Panc1 (cell line): ENCODE data around the gene RNF114. TPM values are rescaled to one million over a fixed set of nuclear protein-coding genes. Genes with fewer than 3 reads are reported as not detected.

Source experiments
- ATAC-seq: fragments of 200-7000 bp; cut with Tn5 transposase; 2 replicates; pipeline ENCODE4 v1.9.1; 2020; ENCODE audit warnings: mild to moderate bottlenecking, moderate library complexity
- BruUV-seq: library from RNA; stranded (reverse); fragments of 400-500 nt; replicated peaks from 2 replicates; lab custom pipeline; 2021; lab: Mats Ljungman, UMichigan
- CTCF ChIA-PET: fragments of 300-600 bp; sonication (Branson Sonifier 250); formaldehyde crosslinking; loops from one replicate; lab custom pipeline; 2022; ENCODE audit warnings: antibody characterized with exemption; lab: Charles Lee
- POLR2A ChIA-PET: fragments of 300-600 bp; sonication (Branson Sonifier 250); formaldehyde crosslinking; loops from one replicate; lab custom pipeline; 2022; ENCODE audit warnings: antibody characterized with exemption; lab: Charles Lee
- DNase-seq: peaks from one replicate; pipeline ENCODE4 v3.0.0-alpha.2; 2010; ENCODE audit warnings: low read depth, low spot score
- H3K27ac ChIP-seq: 2 replicates; pipeline ENCODE4 v1.5.1; 2011; ENCODE audit warnings: mild to moderate bottlenecking, low read length, inconsistent platforms
- H3K27me3 ChIP-seq: fragments of 200-500 bp; sonication (Bioruptor generic); 2 replicates; pipeline ENCODE4 v1.6.0; 2014; ENCODE audit warnings: low read length, inconsistent platforms; ENCODE audit not compliant: control insufficient read depth, insufficient read depth
- H3K36me3 ChIP-seq: fragments of 200-500 bp; sonication (Bioruptor generic); 2 replicates; pipeline ENCODE4 v1.5.1; 2014; ENCODE audit warnings: inconsistent platforms, mild to moderate bottlenecking, low read length, moderate library complexity; ENCODE audit not compliant: control insufficient read depth, insufficient read depth
- H3K4me1 ChIP-seq: 2 replicates; pipeline ENCODE4 v1.5.1; 2011; ENCODE audit warnings: inconsistent platforms, mild to moderate bottlenecking, low read length, moderate library complexity; ENCODE audit not compliant: control insufficient read depth, insufficient read depth
- H3K4me3 ChIP-seq, 2 experiments: 2 replicates each; pipeline ENCODE4 v1.5.1; 2011 to 2012; ENCODE audit warnings: low read depth in 2 of 2, low read length in 2 of 2, mild to moderate bottlenecking in 2 of 2, inconsistent platforms in 1 of 2, moderate library complexity in 1 of 2
- H3K9me3 ChIP-seq: fragments of 200-500 bp; sonication (Bioruptor generic); 2 replicates; pipeline ENCODE4 v1.5.1; 2014; ENCODE audit warnings: low read depth, mild to moderate bottlenecking, inconsistent platforms, low read length, moderate library complexity; ENCODE audit not compliant: control insufficient read depth, insufficient read depth
- CTCF ChIP-seq: fragments of 450-650 bp; IDR thresholded peaks from 2 replicates; pipeline ENCODE4 v1.5.1; 2017; ENCODE audit warnings: mild to moderate bottlenecking
- POLR2AphosphoS5 ChIP-seq: IDR thresholded peaks from 2 replicates; pipeline ENCODE4 v1.6.1; 2012; ENCODE audit warnings: mild to moderate bottlenecking, low read depth, low read length, moderate library complexity
- REST ChIP-seq, 2 experiments: IDR thresholded peaks; 2 replicates each; pipeline ENCODE4 v1.6.1; 2011 to 2012; ENCODE audit warnings: low read depth in 2 of 2, control low read depth in 1 of 2, low read length in 1 of 2, mild to moderate bottlenecking in 1 of 2, moderate library complexity in 1 of 2; ENCODE audit not compliant: insufficient read depth in 1 of 2
- SIN3A ChIP-seq: IDR thresholded peaks from 2 replicates; pipeline ENCODE4 v1.6.1; 2012; ENCODE audit warnings: low read depth, mild to moderate bottlenecking, low read length, moderate library complexity, borderline replicate concordance; ENCODE audit not compliant: insufficient read depth
- TCF7L2 ChIP-seq: IDR thresholded peaks from 2 replicates; pipeline ENCODE4 v1.6.1; 2011; ENCODE audit warnings: mild to moderate bottlenecking, low read depth, low read length, inconsistent platforms
- in situ Hi-C: cut with HindIII; loops from 2 replicates; pipeline ENCODE4 v1.10.0; 2016; ENCODE audit warnings: low sequenced_read_pairs, low pct_unique_long_range_greater_than_20kb
- intact Hi-C: fragments of 100-400 bp; cut with micrococcal nuclease; formaldehyde crosslinking; loops from one replicate; pipeline ENCODE4 v1.10.0; 2022; ENCODE audit not compliant: unreplicated experiment
- total RNA-seq: library from RNA; stranded (reverse); gene quantifications from one replicate; pipeline ENCODE4 v1.2.1, GENCODE V29; 2021; ENCODE audit not compliant: unreplicated experiment

The RNF114 gene
- total RNA-seq, 1 experiment from 2014 or later, result 70.0 TPM

GRCh38 chr20:49914310-49915117, 21.7 kb upstream of the RNF114 start:
- Histone ChIP-seq H3K36me3 (peaks cover 3% of the 10 kb centered on the region; the same call in 1 of the 2 replicates), H3K4me3 (peak overlapping the region; percentile 76 to 89), H3K4me1 (peaks cover 15% of the 10 kb centered on the region), H3K27ac (peak overlapping the region; percentile 95), H3K9me3 (no peaks in the 10 kb centered on the region), H3K27me3 (no peaks in the 10 kb centered on the region)
- BruUV-seq, result no TSS peak
- ATAC-seq (peak; percentile 2; the same call in 1 of the 2 replicates), DNase-seq (no peak)
- intact Hi-C loops (no loop called here), in situ Hi-C loops (no loop called here)
- CTCF ChIA-PET, result interaction anchor here (0.6 to 0.9 kb wide), 2 partner anchors 242 to 265 kb away, joined by 3 read pairs; no protein-coding TSS in a partner anchor
- POLR2A ChIA-PET, result interaction anchor here (0.6 kb wide), 1 partner anchor 18 kb away, joined by 4 read pairs; no protein-coding TSS in a partner anchor
- no peak for TF ChIP-seq POLR2AphosphoS5
- TF ChIP-seq CTCF, result no peak
- no peak for TF ChIP-seq SIN3A
- TF ChIP-seq REST (IDR thresholded peaks at IDR 0.05; ENCODE audit: insufficient read depth in 1 of 2, low read depth in 2 of 2, low read length in 1 of 2), result 0 out of 4 replicates have a peak, but pooled peaks of 1 of the 2 experiments have one; percentile 4
- no peak for TF ChIP-seq TCF7L2

- ChIA-PET POLR2A (no interaction called here), CTCF (no interaction called here)
- H3K27ac ChIP-seq, result peak overlapping the region; percentile 95
- no peaks in the 10 kb centered on the region for H3K27me3 ChIP-seq
- peaks cover 15% of the 10 kb centered on the region for H3K4me1 ChIP-seq
- DNase-seq (no peak), ATAC-seq (peak; percentile 41)
- intact Hi-C loops (no loop called here), in situ Hi-C loops (no loop called here)
- BruUV-seq, result no TSS peak
- H3K4me3 ChIP-seq, result peak overlapping the region; percentile 76 to 89
- 0 out of 4 replicates have a peak, but pooled peaks of 1 of the 2 experiments have one; percentile 15 for TF ChIP-seq REST (IDR thresholded peaks at IDR 0.05; ENCODE audit: insufficient read depth in 1 of 2, low read depth in 2 of 2, low read length in 1 of 2)
- TF ChIP-seq CTCF, result no peak
- no peaks in the 10 kb centered on the region for H3K9me3 ChIP-seq
- H3K36me3 ChIP-seq, result peaks cover 3% of the 10 kb centered on the region; the same call in 1 of the 2 replicates
Measured at GRCh38 chr20:49915118-49915379, 21.1 kb upstream of the RNF114 start.
